Measurements from ENCODE around the gene CORIN. TPM values are rescaled to one million over a fixed set of nuclear protein-coding genes. Genes with fewer than 3 reads are reported as not detected.

CORIN gene
- total and polyA plus RNA-seq, 11 donors: 5.6 to 130 (median 40.1) TPM

DNA sequence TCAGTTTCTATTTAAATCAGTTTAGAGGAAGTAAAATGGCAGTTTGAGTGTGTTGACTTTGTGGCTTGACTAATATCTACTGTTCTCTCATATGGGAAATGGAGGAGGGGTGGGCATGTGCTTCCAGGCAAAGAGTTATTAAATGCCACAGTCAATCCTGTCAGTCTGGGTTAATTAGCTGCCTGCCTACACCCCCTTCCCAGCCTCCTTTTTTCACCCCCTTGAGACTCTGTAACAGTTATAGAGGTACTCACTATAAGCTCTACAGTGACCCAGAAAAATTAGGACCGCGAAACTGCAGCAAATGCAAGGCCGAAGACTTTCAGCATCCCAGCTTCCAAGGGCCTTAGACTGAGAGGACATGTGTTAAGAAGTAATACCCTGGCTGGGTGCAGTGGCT is 165.2 kb downstream of the CORIN start:
- Histone ChIP-seq H3K27me3 (no peaks in the 10 kb centered on the region), H3K36me3 (peaks cover 0 to 9% (median 0%) of the 10 kb centered on the region in 9 donors), H3K4me3 (no peak overlapping the region), H3K4me1 (no peaks in the 10 kb centered on the region), H3K9me3 (no peaks in the 10 kb centered on the region), H3K27ac (no peak overlapping the region)
- ATAC-seq (no peak), DNase-seq (no peak)
- intact Hi-C loops (cut with DNase I): no loop called here
- 96 to 99% (median 97%) methylated on average over 3 of the region's 3 CpGs for WGBS, 4 donors
- no peak for TF ChIP-seq POLR2A (IDR thresholded peaks at IDR 0.05)
- TF ChIP-seq, protein P1, sequence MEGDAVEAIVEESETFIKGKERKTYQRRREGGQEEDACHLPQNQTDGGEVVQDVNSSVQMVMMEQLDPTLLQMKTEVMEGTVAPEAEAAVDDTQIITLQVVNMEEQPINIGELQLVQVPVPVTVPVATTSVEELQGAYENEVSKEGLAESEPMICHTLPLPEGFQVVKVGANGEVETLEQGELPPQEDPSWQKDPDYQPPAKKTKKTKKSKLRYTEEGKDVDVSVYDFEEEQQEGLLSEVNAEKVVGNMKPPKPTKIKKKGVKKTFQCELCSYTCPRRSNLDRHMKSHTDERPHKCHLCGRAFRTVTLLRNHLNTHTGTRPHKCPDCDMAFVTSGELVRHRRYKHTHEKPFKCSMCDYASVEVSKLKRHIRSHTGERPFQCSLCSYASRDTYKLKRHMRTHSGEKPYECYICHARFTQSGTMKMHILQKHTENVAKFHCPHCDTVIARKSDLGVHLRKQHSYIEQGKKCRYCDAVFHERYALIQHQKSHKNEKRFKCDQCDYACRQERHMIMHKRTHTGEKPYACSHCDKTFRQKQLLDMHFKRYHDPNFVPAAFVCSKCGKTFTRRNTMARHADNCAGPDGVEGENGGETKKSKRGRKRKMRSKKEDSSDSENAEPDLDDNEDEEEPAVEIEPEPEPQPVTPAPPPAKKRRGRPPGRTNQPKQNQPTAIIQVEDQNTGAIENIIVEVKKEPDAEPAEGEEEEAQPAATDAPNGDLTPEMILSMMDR (IDR thresholded peaks at IDR 0.05): no peak

DNA sequence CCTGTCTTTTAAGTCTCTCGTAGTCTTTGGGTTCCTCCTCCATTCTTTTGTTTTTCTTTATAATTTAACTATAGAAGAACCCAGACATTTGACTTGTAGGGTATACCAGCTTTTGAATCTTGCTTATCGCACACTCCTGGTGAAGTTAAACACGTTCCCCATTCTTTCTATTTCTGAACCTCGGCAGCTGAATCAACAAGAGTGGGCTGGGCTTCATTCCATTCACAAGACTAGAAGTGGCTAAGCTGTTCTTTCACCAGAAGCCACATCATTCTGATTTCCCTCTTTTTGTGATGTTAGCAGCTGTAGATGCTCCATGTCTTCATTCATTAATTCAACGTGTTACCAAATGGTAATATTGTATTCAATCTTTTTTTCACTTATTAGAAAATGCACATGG is 167.9 kb downstream of the CORIN start:
- DNase-seq (no peak), ATAC-seq (peak in 2 of 4 donors; percentile 36 to 38)
- 39 to 50% (median 48%) methylated on average over 5 of the region's 5 CpGs for WGBS, 4 donors
- H3K4me1 ChIP-seq: no peaks in the 10 kb centered on the region
- H3K27ac ChIP-seq: no peak overlapping the region
- no peaks in the 10 kb centered on the region for H3K9me3 ChIP-seq
- TF ChIP-seq, protein P1 (IDR thresholded peaks at IDR 0.05): no peak
- no peak for TF ChIP-seq POLR2A (IDR thresholded peaks at IDR 0.05)
- peaks cover 0 to 5% (median 0%) of the 10 kb centered on the region in 9 donors for H3K36me3 ChIP-seq
- no peak overlapping the region for H3K4me3 ChIP-seq
- intact Hi-C loops (cut with DNase I): loop anchor here (2.0 to 10.0 kb wide), 5 partner anchors 262 to 415 kb away; no protein-coding TSS in a partner anchor
- no peaks in the 10 kb centered on the region for H3K27me3 ChIP-seq

DNA sequence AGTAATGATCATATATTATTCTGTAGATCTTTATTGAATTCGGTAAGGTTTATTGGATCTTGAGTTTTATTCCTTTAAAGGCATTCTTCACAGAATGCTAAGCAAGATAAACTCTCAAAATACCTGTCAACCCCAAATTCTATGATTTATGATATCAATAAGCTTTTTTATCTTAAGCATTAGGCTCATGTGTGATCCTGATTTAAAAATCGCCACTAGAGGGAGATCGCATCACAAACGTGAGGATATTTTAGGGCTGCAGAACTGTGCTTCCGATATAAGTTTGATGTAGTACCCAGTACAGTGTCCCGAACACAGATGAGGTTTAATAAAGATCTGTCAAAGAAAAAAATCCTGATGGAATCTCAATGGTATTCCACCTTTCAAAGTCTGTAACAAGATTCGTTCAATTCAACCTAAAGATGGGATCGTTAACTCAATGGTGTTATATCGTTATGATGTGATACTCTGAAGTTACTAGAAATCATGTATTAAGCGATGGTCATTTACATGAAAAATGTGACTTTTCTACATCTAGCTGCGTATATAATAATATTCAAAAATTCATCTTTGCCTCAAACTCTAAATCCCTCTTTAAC is 169.0 kb downstream of the CORIN start:
- H3K27me3 ChIP-seq: no peaks in the 10 kb centered on the region
- WGBS, 4 donors: 36 to 40% (median 37%) methylated on average over 11 of the region's 11 CpGs
- ATAC-seq (peak; percentile 53 to 81 (median 70)), DNase-seq (no peak)
- no peak overlapping the region for H3K4me3 ChIP-seq
- TF ChIP-seq, protein P1 (IDR thresholded peaks at IDR 0.05): peak; percentile 54 to 77 (median 65)
- no peak for TF ChIP-seq POLR2A (IDR thresholded peaks at IDR 0.05)
- intact Hi-C loops (cut with DNase I): loop anchor here (2.0 to 10.0 kb wide), 5 partner anchors 263 to 416 kb away; no protein-coding TSS in a partner anchor
- H3K9me3 ChIP-seq: no peaks in the 10 kb centered on the region
- H3K4me1 ChIP-seq: no peaks in the 10 kb centered on the region
- no peak overlapping the region for H3K27ac ChIP-seq
- no peaks in the 10 kb centered on the region for H3K36me3 ChIP-seq

DNA sequence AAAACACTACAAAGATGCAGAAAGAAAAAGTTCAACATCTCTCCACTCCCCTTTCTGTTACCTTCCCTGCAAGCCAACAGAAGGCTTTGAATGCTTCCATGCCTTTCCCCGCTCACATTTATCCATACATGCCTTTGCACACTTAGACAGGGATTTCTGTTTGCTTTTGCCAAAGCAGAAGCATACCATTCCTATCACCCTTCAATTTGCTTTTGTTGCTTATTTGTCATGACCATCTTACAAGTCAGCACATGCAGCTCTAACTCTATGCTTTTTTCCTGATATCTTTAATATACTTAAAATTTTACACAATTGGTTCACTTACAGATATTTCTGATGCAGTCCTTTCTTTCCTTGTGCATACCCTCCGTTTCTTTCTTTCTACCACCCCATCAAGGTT is 169.6 kb downstream of the CORIN start:
- H3K36me3 ChIP-seq: no peaks in the 10 kb centered on the region
- 82 to 93% (median 88%) methylated on average over 2 of the region's 2 CpGs for WGBS, 4 donors
- no peaks in the 10 kb centered on the region for H3K9me3 ChIP-seq
- no peaks in the 10 kb centered on the region for H3K4me1 ChIP-seq
- no peak overlapping the region for H3K27ac ChIP-seq
- DNase-seq: no peak
- TF ChIP-seq POLR2A (IDR thresholded peaks at IDR 0.05): no peak
- TF ChIP-seq, protein P1 (IDR thresholded peaks at IDR 0.05): no peak
- no peak overlapping the region for H3K4me3 ChIP-seq
- intact Hi-C loops (cut with DNase I): loop anchor here (2.0 to 10.0 kb wide), 5 partner anchors 264 to 417 kb away; no protein-coding TSS in a partner anchor
- no peaks in the 10 kb centered on the region for H3K27me3 ChIP-seq
- no peak for ATAC-seq
